GM12892 (cell line): ENCODE data around the gene IGSF21.

Experiments used
- POLR2A ChIP-seq: IDR thresholded peaks from 2 replicates; pipeline ENCODE4 v1.6.1; 2011; ENCODE audit warnings: low read depth, low read length, control low read depth
- POLR2AphosphoS5 ChIP-seq: IDR thresholded peaks from 2 replicates; pipeline ENCODE4 v1.6.1; 2011; ENCODE audit warnings: low read depth, low read length, control low read depth

DNA sequence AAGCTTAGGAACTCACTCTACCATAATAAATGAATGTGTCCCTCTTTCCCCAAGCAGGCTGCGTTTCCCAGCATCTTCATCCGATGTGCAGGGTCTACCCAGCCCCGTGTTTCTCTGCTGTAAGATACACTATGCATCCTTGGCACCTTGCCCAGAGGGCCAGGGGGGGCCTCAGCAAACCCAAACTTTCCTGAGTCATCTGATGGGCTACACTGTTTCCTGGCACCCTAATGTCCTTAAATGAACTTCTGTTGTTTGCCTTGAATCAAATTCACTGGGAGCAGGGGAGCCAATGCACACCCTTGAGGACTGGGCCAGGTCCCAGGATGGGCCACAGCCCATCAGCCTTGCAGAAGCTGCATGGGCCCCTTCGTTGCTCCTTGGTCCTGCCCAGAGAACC is 145.5 kb downstream of the IGSF21 start:
- TF ChIP-seq POLR2AphosphoS5 (no peak), POLR2A (no peak)
